Neutrophil (primary cell): Measurements from ENCODE around the gene ARVCF.

ENCODE experiments used
- H3K27ac ChIP-seq: fragments of 200-600 bp; sonication (generic); 2 replicates; pipeline ENCODE4 v1.5.1; 2016; ENCODE audit warnings: mild to moderate bottlenecking, moderate library complexity
- H3K27me3 ChIP-seq: fragments of 200-600 bp; sonication (generic); 2 replicates; pipeline ENCODE4 v1.6.0; 2016; ENCODE audit warnings: mild to moderate bottlenecking
- H3K36me3 ChIP-seq: fragments of 200-600 bp; sonication (generic); 2 replicates; pipeline ENCODE4 v1.5.1; 2017
- H3K4me1 ChIP-seq, 2 experiments: fragments of 200-600 bp in 1 of 2; sonication (generic) in 1 of 2; 1 replicate in 1 of 2; 2 replicates in 1 of 2; pipeline versions ENCODE4 v1.5.1 to v1.6.1; 2013 to 2016; ENCODE audit warnings: low read depth in 1 of 2, low read length in 1 of 2, mild to moderate bottlenecking in 1 of 2, moderate library complexity in 1 of 2; ENCODE audit not compliant: control insufficient read depth in 1 of 2, insufficient read depth in 1 of 2
- H3K4me3 ChIP-seq, 2 experiments: fragments of 200-600 bp in 1 of 2; sonication (generic) in 1 of 2; 1 replicate in 1 of 2; 2 replicates in 1 of 2; pipeline ENCODE4 v1.5.1; 2013 to 2016; ENCODE audit warnings: low read depth in 1 of 2, low read length in 1 of 2, mild to moderate bottlenecking in 1 of 2, moderate library complexity in 1 of 2
- H3K9me3 ChIP-seq: fragments of 200-600 bp; sonication (generic); 2 replicates; pipeline ENCODE4 v1.5.1; 2016
- TF ChIP-seq, protein P1 (sequence below): fragments of 200-600 bp; sonication (generic); IDR thresholded peaks from 2 replicates; pipeline ENCODE4 v1.5.1; 2016; ENCODE audit warnings: antibody characterized with exemption

ARVCF gene

DNA sequence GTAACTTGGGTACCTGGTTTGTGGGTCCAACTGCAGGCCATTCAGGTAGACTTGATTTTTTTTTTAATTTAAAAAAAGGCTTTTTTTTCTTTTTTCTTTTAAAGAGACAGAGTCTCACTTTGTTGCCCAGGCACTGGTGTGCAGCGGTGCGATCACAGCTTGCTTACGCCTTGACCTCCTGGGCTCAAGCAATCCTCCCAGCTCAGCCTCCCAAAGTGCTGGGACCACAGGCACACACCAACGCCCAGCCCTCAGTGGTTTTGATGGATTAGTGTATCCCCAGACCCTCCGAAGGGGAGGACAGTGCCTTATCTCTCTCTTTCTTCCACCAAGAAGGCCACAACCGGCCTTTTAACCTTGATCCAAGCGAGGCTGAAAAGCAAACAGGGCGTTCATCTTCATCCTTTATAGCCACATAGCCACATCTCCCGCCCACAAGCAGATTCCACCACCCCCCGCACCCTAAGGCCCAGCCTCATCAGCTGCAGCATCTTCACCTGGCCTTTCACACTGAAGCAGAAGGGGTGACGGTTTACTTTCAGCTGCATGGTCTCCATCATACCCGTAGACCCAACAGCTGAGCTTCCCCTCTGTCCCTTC is 92.6 kb downstream of the ARVCF start:
- peaks cover 11% of the 10 kb centered on the region for H3K36me3 ChIP-seq
- H3K9me3 ChIP-seq: no peaks in the 10 kb centered on the region
- no peak overlapping the region for H3K27ac ChIP-seq
- no peak overlapping the region for H3K4me3 ChIP-seq
- TF ChIP-seq, protein P1, sequence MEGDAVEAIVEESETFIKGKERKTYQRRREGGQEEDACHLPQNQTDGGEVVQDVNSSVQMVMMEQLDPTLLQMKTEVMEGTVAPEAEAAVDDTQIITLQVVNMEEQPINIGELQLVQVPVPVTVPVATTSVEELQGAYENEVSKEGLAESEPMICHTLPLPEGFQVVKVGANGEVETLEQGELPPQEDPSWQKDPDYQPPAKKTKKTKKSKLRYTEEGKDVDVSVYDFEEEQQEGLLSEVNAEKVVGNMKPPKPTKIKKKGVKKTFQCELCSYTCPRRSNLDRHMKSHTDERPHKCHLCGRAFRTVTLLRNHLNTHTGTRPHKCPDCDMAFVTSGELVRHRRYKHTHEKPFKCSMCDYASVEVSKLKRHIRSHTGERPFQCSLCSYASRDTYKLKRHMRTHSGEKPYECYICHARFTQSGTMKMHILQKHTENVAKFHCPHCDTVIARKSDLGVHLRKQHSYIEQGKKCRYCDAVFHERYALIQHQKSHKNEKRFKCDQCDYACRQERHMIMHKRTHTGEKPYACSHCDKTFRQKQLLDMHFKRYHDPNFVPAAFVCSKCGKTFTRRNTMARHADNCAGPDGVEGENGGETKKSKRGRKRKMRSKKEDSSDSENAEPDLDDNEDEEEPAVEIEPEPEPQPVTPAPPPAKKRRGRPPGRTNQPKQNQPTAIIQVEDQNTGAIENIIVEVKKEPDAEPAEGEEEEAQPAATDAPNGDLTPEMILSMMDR: no peak
- H3K27me3 ChIP-seq: no peaks in the 10 kb centered on the region
- no peaks in the 10 kb centered on the region for H3K4me1 ChIP-seq

DNA sequence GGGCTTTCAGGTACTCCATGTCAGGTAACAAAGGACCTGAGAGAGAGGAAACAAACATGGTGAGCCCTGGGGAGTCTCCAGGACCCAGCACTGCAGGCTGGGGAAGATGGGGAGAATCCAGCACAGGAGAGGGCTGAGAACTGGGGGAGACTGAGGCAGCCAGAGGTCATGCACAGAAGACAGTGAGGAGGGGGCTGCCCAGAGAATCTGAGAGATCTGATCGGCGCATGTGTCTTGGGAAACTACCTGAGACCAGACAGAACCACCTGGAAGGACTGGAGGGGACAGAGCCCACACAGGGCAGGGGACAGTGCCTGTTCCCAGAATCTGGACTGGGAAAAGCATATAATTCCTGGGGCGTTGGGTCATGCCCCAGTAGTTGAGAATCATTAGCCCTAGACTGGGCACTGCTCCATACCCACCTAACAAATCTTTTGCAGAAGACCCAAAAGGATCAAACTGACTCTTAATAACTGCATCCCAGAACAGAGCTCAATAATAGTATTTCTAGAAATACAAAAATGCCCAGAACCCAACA is 95.0 kb downstream of the ARVCF start:
- Histone ChIP-seq H3K4me1 (no peaks in the 10 kb centered on the region), H3K27ac (no peak overlapping the region), H3K36me3 (peaks cover 34% of the 10 kb centered on the region), H3K4me3 (no peak overlapping the region), H3K9me3 (no peaks in the 10 kb centered on the region), H3K27me3 (no peaks in the 10 kb centered on the region)
- TF ChIP-seq, protein P1: no peak
